SHP77 (cell line): ENCODE results near the gene TMEFF1.

ENCODE experiments used
- DNase-seq, 2 experiments: peaks; one replicate each; lab custom pipeline; 2025; lab: John Stamatoyannopoulos, UW

Gene TMEFF1

GRCh38 chr9:100578610-100579009, 105.7 kb downstream of the TMEFF1 start:
- no peak for DNase-seq

- DNase-seq: no peak
Measured at GRCh38 chr9:100579665-100580064, 106.7 kb downstream of the TMEFF1 start.

- DNase-seq: no peak
Measured at GRCh38 chr9:100580257-100580656, 107.3 kb downstream of the TMEFF1 start.

GRCh38 chr9:100581081-100581480, 108.1 kb downstream of the TMEFF1 start:
- DNase-seq: no peak

- no peak for DNase-seq
Measured at GRCh38 chr9:100581661-100582060, 108.7 kb downstream of the TMEFF1 start.

GRCh38 chr9:100583014-100583802, 110.3 kb downstream of the TMEFF1 start:
- no peak for DNase-seq

GRCh38 chr9:100584951-100585350, 112.0 kb downstream of the TMEFF1 start:
- DNase-seq: no peak

GRCh38 chr9:100586093-100586492, 113.1 kb downstream of the TMEFF1 start:
- no peak for DNase-seq

- no peak for DNase-seq
Measured at GRCh38 chr9:100587375-100587774, 114.4 kb downstream of the TMEFF1 start.

GRCh38 chr9:100589582-100589981, 116.6 kb downstream of the TMEFF1 start:
- DNase-seq: no peak

GRCh38 chr9:100590481-100590880, 117.5 kb downstream of the TMEFF1 start:
- DNase-seq: no peak

GRCh38 chr9:100591139-100591538, 118.2 kb downstream of the TMEFF1 start:
- DNase-seq: no peak

- DNase-seq: no peak
Measured at GRCh38 chr9:100591639-100592412, 118.9 kb downstream of the TMEFF1 start.

- peak; percentile 29 to 61 for DNase-seq
Measured at GRCh38 chr9:100595391-100596199, 122.6 kb downstream of the TMEFF1 start.

GRCh38 chr9:100597236-100597635, 124.3 kb downstream of the TMEFF1 start:
- DNase-seq: no peak

- peak; percentile 81 to 85 for DNase-seq
Measured at GRCh38 chr9:100598641-100599145, 125.7 kb downstream of the TMEFF1 start.

- DNase-seq: no peak
Measured at GRCh38 chr9:100600521-100601079, 127.7 kb downstream of the TMEFF1 start.

- peak; percentile 48 to 78 for DNase-seq
Measured at GRCh38 chr9:100601216-100601615, 128.3 kb downstream of the TMEFF1 start.

- DNase-seq: peak; percentile 59 to 60
Measured at GRCh38 chr9:100602342-100602801, 129.4 kb downstream of the TMEFF1 start.

- DNase-seq: no peak
Measured at GRCh38 chr9:100605405-100605804, 132.5 kb downstream of the TMEFF1 start.

- DNase-seq: peak in 1 of 2 experiments; percentile 1
Measured at GRCh38 chr9:100619194-100619593, 146.2 kb downstream of the TMEFF1 start.

- DNase-seq: no peak
Measured at GRCh38 chr9:100619665-100620064, 146.7 kb downstream of the TMEFF1 start.
